ENCODE results near the gene TRIB2. TPM values are rescaled to one million over a fixed set of nuclear protein-coding genes. Genes with fewer than 3 reads are reported as not detected.

The TRIB2 gene
- total and polyA plus RNA-seq, 4 donors: 6.7 to 27.8 (median 12.3) TPM

DNA sequence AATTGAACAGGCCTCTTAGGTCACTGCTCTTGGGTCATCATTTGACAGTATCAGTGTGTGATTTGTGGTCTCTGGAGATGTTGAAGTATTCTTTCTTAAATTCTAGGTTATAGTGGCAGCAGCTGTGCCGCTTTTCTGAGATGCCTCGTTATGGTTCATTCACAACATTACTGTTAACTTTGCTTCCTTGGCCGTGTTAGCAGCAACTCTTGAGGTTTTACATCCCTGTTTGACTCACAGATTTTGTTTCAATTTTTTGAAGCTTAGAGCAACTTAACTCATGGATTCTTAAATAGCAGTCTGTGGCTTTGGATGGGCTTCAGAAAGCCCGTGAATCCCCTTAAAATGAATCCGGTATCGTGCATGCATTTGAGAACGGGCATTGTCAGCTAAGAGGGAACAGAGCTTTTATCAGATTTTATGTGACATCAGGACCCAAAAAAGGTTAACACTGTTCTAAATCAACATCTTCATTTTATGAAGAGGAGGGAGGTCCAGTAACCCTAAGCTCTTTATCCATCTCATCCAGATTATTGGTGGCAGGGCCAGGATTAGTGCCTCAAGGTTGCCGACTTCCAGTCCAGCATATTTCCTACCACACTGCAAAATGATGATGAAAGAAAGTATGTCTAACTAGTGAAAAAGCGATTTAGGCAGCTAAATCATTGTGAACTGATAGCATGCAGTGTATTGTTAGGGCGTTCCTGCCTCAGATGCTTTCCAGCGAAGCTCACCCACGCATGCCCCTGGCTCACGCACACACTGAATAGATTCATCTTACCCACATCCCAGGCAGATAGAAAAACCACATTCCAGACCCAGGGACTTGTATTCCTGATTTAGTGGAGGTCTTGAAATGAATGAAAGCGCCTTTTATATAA lies 5.1 kb downstream of the TRIB2 start:
- 79% methylated on average over 14 of the region's 14 CpGs for WGBS
- H3K27ac ChIP-seq (ENCODE audit: low read depth in 1 of 2, low read length in 2 of 2): no peak overlapping the region
- TF ChIP-seq ZBTB33 (IDR thresholded peaks at IDR 0.05) (no peak), FOXA2 (IDR thresholded peaks at IDR 0.05) (no peak), YY1 (IDR thresholded peaks at IDR 0.05) (no peak), SP1 (IDR thresholded peaks at IDR 0.05) (no peak), HNF4G (IDR thresholded peaks at IDR 0.05) (no peak), HNF4A (conservative IDR thresholded peaks at IDR 0.05) (no peak), REST (IDR thresholded peaks at IDR 0.05) (no peak), CTCF (IDR thresholded peaks at IDR 0.05; ENCODE audit: low read depth, low read length, missing input control) (no peak), EGR1 (IDR thresholded peaks at IDR 0.05; ENCODE audit: low read depth in 2 of 2) (no peak), RXRA (IDR thresholded peaks at IDR 0.05) (no peak), FOXA1 (IDR thresholded peaks at IDR 0.05) (no peak), JUND (IDR thresholded peaks at IDR 0.05) (no peak), GABPA (IDR thresholded peaks at IDR 0.05 in 1 of 2, conservative IDR thresholded peaks at IDR 0.05 in 1 of 2) (no peak), MAX (IDR thresholded peaks at IDR 0.05) (no peak), TAF1 (conservative IDR thresholded peaks at IDR 0.05) (no peak), RAD21 (IDR thresholded peaks at IDR 0.05) (no peak)
- TF ChIP-seq, protein P1, sequence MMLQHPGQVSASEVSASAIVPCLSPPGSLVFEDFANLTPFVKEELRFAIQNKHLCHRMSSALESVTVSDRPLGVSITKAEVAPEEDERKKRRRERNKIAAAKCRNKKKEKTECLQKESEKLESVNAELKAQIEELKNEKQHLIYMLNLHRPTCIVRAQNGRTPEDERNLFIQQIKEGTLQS (IDR thresholded peaks at IDR 0.05): no peak
- no peak for DNase-seq (ENCODE audit: low spot score)
- peak overlapping the region in 1 of 3 donors; percentile 9 for H3K4me3 ChIP-seq (ENCODE audit: low read depth in 1 of 3, low read length in 3 of 3)
- no peaks in the 10 kb centered on the region for H3K27me3 ChIP-seq (ENCODE audit: control insufficient read depth in 4 of 4, insufficient read depth in 4 of 4, low read length in 3 of 4)
- no peak overlapping the region for H3K9ac ChIP-seq (ENCODE audit: low read depth in 1 of 2, low read length in 2 of 2)
- no peaks in the 10 kb centered on the region for H3K36me3 ChIP-seq (ENCODE audit: control insufficient read depth in 4 of 4, insufficient read depth in 3 of 4, low read depth in 1 of 4, low read length in 3 of 4)
- peaks cover 5 to 30% (median 20%) of the 10 kb centered on the region in 4 donors for H3K4me1 ChIP-seq (ENCODE audit: control insufficient read depth in 4 of 4, insufficient read depth in 4 of 4, low read length in 3 of 4)
- H3K9me3 ChIP-seq (ENCODE audit: control insufficient read depth in 4 of 4, low read length in 3 of 4): no peaks in the 10 kb centered on the region

Data from liver (tissue), 9 donors.